ENCODE results near the gene PLEK. TPM values are rescaled to one million over a fixed set of nuclear protein-coding genes. Genes with fewer than 3 reads are reported as not detected.

The PLEK gene
- total and polyA plus RNA-seq, 10 donors = 49.1 to 202 (median 101) TPM

DNA sequence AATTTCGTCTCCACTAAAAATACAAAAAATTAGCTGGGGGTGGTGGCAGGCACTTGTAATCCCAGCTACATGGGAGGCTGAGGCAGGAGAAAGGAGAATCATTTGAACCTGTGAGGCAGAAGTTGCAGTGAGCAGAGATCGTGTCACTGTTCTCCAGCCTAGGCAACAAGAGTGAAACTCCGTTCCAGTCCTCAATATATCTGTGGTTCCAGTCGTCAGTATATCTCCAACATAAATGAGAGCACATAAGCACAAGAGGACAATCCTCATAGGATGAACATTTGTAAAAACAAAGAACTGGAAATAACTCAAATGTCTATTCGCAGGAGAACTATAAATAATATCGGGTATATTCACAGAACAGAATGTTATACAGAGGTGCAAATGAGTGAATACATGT lies 13.1 kb upstream of the PLEK start:
- Histone ChIP-seq H3K4me1 (no peaks in the 10 kb centered on the region), H3K4me3 (no peak overlapping the region), H3K36me3 (no peaks in the 10 kb centered on the region), H3K27me3 (replicated peaks in 1 of 7) (no peaks in the 10 kb centered on the region), H3K9me3 (no peaks in the 10 kb centered on the region), H3K27ac (no peak overlapping the region)
- TF ChIP-seq, protein P1, sequence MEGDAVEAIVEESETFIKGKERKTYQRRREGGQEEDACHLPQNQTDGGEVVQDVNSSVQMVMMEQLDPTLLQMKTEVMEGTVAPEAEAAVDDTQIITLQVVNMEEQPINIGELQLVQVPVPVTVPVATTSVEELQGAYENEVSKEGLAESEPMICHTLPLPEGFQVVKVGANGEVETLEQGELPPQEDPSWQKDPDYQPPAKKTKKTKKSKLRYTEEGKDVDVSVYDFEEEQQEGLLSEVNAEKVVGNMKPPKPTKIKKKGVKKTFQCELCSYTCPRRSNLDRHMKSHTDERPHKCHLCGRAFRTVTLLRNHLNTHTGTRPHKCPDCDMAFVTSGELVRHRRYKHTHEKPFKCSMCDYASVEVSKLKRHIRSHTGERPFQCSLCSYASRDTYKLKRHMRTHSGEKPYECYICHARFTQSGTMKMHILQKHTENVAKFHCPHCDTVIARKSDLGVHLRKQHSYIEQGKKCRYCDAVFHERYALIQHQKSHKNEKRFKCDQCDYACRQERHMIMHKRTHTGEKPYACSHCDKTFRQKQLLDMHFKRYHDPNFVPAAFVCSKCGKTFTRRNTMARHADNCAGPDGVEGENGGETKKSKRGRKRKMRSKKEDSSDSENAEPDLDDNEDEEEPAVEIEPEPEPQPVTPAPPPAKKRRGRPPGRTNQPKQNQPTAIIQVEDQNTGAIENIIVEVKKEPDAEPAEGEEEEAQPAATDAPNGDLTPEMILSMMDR (IDR thresholded peaks at IDR 0.05 in 8 of 11, conservative IDR thresholded peaks at IDR 0.05 in 3 of 11) = no peak
- no peak for TF ChIP-seq POLR2AphosphoS5 (IDR thresholded peaks at IDR 0.05)
- TF ChIP-seq POLR2A (IDR thresholded peaks at IDR 0.05) = no peak
- WGBS, 5 donors = 89 to 93% (median 92%) methylated on average over 6 of the region's 6 CpGs
- intact Hi-C loops (cut with DNase I; ENCODE audit: low total_unique reads) = no loop called here
- DNase-seq = no peak

DNA sequence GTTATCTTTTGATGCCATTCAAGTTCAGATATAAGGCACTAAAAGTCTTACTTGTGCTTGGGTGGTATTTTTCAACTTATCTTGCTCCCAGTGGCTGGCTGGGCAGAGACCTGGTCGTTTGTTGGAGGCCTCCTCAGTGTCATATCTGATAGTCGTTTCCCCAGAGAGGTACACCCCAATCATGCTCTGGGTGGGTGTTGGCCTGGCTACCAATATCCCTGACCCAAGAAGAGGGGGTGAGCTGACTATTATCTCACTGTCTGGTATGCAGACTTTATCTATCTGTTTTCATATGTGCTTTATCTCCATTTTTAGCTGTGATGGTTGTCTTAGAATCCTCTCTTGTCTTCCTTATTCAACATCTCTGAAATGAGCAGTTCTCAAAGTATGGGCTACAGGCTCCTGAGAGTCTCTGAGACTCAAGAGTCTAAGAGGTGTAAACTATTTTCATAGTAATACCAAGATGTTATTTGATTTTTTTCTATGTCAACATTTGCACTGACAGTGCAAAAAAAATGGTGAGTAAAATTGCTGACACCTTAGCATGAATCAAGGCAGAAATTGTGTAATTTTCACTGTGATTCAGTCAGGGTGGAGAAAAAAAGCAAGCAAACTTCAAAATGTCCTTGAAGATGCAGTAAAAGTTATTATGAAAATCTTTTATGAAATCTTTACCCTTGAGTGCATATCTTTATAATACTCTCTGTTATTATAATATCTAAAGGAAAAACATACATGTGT lies 12.3 kb upstream of the PLEK start:
- DNase-seq = no peak
- intact Hi-C loops (cut with DNase I; ENCODE audit: low total_unique reads) = no loop called here
- H3K36me3 ChIP-seq = no peaks in the 10 kb centered on the region
- WGBS, 5 donors = 25 to 51% (median 36%) methylated on average over 2 of the region's 2 CpGs
- no peaks in the 10 kb centered on the region for H3K27me3 ChIP-seq (replicated peaks in 1 of 7)
- no peak overlapping the region for H3K4me3 ChIP-seq
- H3K4me1 ChIP-seq = peaks cover 0 to 3% (median 0%) of the 10 kb centered on the region in 6 donors
- no peaks in the 10 kb centered on the region for H3K9me3 ChIP-seq
- no peak overlapping the region for H3K27ac ChIP-seq
- TF ChIP-seq POLR2A (IDR thresholded peaks at IDR 0.05) = no peak
- TF ChIP-seq POLR2AphosphoS5 (IDR thresholded peaks at IDR 0.05) = no peak
- TF ChIP-seq, protein P1 (IDR thresholded peaks at IDR 0.05 in 8 of 11, conservative IDR thresholded peaks at IDR 0.05 in 3 of 11) = no peak

DNA sequence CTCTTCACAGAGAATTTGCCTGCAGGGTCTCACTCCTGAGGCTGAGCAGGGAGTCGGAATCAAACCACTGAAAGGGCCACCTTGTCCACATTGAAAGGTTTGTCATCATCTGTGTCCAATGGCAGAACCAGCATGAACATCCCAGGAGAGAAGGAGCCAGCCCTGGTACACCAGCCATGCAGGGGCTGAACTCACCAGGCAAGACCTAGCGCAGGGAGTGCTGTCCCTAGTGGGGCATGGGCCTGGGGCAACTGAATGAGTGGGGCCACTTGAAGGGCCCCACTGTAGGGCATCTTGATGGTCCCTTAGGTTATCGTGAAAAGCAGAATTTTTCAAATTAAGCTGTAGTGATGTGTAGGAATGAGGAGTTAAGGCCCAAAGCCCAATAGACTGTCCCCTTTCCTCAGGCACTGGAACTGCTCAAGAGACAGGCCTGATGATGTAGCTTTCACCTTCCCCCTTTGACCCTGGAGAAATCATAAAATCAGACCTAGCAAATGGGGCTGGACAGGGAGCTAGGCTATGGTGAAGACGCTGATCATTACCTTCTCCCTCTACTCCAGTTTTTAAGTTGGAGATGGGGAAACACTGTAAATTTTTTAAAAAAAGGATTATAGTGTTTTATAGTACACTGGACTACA lies 8.4 kb upstream of the PLEK start:
- Histone ChIP-seq H3K36me3 (no peaks in the 10 kb centered on the region), H3K4me3 (no peak overlapping the region), H3K4me1 (peaks cover 0 to 13% (median under 1%) of the 10 kb centered on the region in 6 donors), H3K9me3 (no peaks in the 10 kb centered on the region), H3K27me3 (replicated peaks in 1 of 7) (no peaks in the 10 kb centered on the region), H3K27ac (no peak overlapping the region)
- TF ChIP-seq, protein P1 (IDR thresholded peaks at IDR 0.05 in 8 of 11, conservative IDR thresholded peaks at IDR 0.05 in 3 of 11) = no peak
- TF ChIP-seq POLR2A (IDR thresholded peaks at IDR 0.05) (no peak), POLR2AphosphoS5 (IDR thresholded peaks at IDR 0.05) (no peak)
- intact Hi-C loops (cut with DNase I; ENCODE audit: low total_unique reads) = no loop called here
- DNase-seq = no peak
- WGBS, 5 donors = 95 to 99% (median 98%) methylated on average over 4 of the region's 4 CpGs

DNA sequence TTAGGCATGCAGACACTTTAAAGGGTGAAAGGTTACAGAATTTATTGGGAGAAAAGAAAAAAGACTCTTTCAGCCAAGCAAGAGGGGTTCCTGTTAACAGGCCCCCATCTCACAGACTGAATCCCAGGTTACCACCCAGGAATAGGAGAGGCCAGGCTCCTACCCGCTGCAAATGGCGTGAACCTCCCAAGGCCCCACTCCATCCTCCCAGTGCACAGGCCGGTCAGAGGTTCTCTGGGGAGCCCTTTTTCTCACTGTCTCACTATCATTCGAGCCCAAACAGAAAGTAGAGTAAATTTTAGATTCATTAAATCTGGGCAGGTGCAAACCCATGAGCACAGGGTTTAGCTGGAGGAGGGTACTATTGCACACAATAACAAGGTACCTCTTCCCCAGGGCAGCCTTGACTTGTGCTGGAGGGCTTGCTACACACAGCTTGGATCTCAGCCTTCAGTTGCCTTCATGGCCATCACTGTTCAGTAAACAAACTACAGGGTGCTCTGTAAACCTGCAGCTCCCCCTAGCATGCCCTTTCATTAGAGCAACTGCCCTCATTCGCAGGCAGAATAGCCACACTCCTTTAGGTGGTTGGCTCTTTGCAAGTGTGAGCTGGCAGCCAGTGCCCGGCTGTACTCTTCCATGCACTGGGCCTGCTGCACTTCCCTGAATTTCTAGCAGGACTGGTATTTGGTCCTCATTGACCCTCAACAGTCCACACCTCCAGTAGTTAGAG lies 7.3 kb upstream of the PLEK start:
- no peaks in the 10 kb centered on the region for H3K9me3 ChIP-seq
- WGBS, 5 donors = 66 to 82% (median 71%) methylated on average over 6 of the region's 6 CpGs
- H3K4me3 ChIP-seq = no peak overlapping the region
- DNase-seq = no peak
- peaks cover 5 to 23% (median 12%) of the 10 kb centered on the region in 6 donors for H3K4me1 ChIP-seq
- no peaks in the 10 kb centered on the region for H3K27me3 ChIP-seq (replicated peaks in 1 of 7)
- no peaks in the 10 kb centered on the region for H3K36me3 ChIP-seq
- H3K27ac ChIP-seq = peak overlapping the region in 1 of 8 donors; percentile 25
- no peak for TF ChIP-seq POLR2AphosphoS5 (IDR thresholded peaks at IDR 0.05)
- TF ChIP-seq, protein P1 (IDR thresholded peaks at IDR 0.05 in 8 of 11, conservative IDR thresholded peaks at IDR 0.05 in 3 of 11) = peak in 8 of 11 experiments; percentile 11 to 48 (median 44)
- no peak for TF ChIP-seq POLR2A (IDR thresholded peaks at IDR 0.05)
- intact Hi-C loops (cut with DNase I; ENCODE audit: low total_unique reads) = no loop called here

Measured in spleen (tissue), 11 donors.